Bronchial epithelial cell (primary cell): Measurements from ENCODE around the gene SETD1B. TPM values are rescaled to one million over a fixed set of nuclear protein-coding genes. Genes with fewer than 3 reads are reported as not detected.

Experiments used
- DNase-seq: peaks from one replicate; pipeline ENCODE4 v3.0.0-alpha.2; 2010; ENCODE audit warnings: low read depth
- FAIRE-seq: peaks from 2 replicates; lab custom pipeline; 2011; peaks lifted over from hg19 to GRCh38; lab: Jason Lieb, UNC
- H3K27me3 ChIP-seq: 2 replicates; pipeline ENCODE4 v1.5.1; 2011; ENCODE audit warnings: low read length; ENCODE audit not compliant: control insufficient read depth, insufficient read depth
- H3K36me3 ChIP-seq: 2 replicates; pipeline ENCODE4 v1.5.1; 2011; ENCODE audit warnings: low read length; ENCODE audit not compliant: control insufficient read depth, insufficient read depth
- H3K4me3 ChIP-seq: 2 replicates; pipeline ENCODE4 v1.5.1; 2011; ENCODE audit warnings: mild to moderate bottlenecking, low read depth, low read length, control low read depth
- total RNA-seq: library from RNA; depleted of rRNA; stranded (reverse); fragments of >200 nt; gene quantifications from 2 replicates; pipeline ENCODE4 v1.2.1, GENCODE V29; 2014
- TF ChIP-seq, protein P1 (sequence below): IDR thresholded peaks from 2 replicates; pipeline ENCODE4 v1.5.1; 2011; ENCODE audit warnings: mild to moderate bottlenecking, moderate library complexity, low read length, control low read depth, inconsistent platforms; ENCODE audit not compliant: insufficient read depth, severe bottlenecking

SETD1B gene
- total RNA-seq, 1 donor from 2014 or later: 1.8 TPM

DNA sequence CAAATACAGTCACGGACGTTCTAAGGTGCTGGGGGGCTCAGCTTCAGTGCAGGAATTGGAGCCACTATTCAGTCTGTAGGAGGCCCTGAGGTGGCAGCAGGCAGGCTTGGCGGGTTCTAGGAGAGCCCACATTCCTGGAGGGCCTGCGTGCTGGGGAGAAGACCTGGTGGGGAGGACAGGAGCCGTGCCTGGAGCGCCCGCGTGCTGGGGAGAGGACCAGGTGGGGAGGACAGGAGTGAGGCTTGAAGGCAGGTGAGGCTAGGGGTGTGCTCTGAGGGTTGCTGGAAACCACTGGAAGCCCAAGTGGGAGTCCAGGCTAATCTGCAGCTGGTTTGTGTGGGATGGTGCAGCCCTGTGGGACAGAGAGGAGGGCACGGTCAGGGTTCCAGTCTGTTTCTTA lies 33.4 kb upstream of the SETD1B start:
- Histone ChIP-seq H3K36me3 (no peaks in the 10 kb centered on the region), H3K4me3 (no peak overlapping the region), H3K27me3 (no peaks in the 10 kb centered on the region)
- TF ChIP-seq, protein P1, sequence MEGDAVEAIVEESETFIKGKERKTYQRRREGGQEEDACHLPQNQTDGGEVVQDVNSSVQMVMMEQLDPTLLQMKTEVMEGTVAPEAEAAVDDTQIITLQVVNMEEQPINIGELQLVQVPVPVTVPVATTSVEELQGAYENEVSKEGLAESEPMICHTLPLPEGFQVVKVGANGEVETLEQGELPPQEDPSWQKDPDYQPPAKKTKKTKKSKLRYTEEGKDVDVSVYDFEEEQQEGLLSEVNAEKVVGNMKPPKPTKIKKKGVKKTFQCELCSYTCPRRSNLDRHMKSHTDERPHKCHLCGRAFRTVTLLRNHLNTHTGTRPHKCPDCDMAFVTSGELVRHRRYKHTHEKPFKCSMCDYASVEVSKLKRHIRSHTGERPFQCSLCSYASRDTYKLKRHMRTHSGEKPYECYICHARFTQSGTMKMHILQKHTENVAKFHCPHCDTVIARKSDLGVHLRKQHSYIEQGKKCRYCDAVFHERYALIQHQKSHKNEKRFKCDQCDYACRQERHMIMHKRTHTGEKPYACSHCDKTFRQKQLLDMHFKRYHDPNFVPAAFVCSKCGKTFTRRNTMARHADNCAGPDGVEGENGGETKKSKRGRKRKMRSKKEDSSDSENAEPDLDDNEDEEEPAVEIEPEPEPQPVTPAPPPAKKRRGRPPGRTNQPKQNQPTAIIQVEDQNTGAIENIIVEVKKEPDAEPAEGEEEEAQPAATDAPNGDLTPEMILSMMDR: no peak
- no peak for FAIRE-seq
- DNase-seq: no peak

DNA sequence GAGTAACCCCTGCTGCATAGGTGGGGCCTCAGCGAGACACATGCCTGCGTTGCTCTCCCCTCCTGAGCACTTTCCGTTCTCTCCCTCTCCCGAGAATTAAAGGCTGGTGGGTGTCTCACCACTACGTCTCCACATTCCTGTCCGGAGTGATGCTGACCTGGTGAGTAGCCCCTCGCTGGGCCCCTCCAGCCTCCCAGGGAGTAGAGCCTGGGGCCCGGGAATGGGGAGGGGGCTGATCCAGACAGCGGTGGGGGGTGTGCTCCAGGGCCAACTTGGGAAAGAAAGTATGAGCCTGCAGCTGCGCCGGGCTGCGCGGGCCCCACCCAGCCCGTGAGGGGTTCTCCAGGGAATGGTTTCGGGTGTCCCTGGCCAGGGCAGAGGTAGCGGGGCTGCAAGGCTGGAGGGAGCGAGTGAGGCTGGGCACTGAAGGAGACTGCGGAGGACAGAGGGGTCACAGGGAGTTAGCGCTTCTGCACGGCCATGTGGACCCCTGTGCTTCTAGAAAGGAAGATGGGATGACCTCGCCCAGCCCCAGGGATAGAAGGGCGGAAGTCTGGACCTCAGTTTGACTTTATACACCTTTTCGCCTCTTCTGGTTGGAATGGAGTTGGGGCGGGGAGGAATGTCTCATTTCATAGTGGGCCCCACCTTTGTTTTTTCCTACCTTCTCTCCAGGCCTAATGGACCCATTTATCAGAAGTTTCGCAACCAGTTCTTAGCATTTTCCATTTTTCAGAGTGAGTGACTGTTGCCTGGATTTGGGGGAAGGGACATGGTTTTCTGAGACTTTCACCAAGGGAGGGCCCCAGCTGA lies 32.8 kb upstream of the SETD1B start:
- TF ChIP-seq, protein P1: no peak
- no peak for DNase-seq
- FAIRE-seq: no peak
- Histone ChIP-seq H3K27me3 (no peaks in the 10 kb centered on the region), H3K4me3 (no peak overlapping the region), H3K36me3 (no peaks in the 10 kb centered on the region)

- TF ChIP-seq, protein P1: peak; percentile 94
- H3K27me3 ChIP-seq: no peaks in the 10 kb centered on the region
- no peaks in the 10 kb centered on the region for H3K36me3 ChIP-seq
- DNase-seq: peak; percentile 70
- no peak overlapping the region for H3K4me3 ChIP-seq
- FAIRE-seq: no peak
These were observed 30.6 kb upstream of the SETD1B start for GRCh38 chr12:121773011-121773777.

GRCh38 chr12:121774968-121775474 lies 28.8 kb upstream of the SETD1B start:
- DNase-seq (no peak), FAIRE-seq (no peak)
- Histone ChIP-seq H3K36me3 (no peaks in the 10 kb centered on the region), H3K27me3 (no peaks in the 10 kb centered on the region), H3K4me3 (no peak overlapping the region)
- TF ChIP-seq, protein P1: no peak

DNA sequence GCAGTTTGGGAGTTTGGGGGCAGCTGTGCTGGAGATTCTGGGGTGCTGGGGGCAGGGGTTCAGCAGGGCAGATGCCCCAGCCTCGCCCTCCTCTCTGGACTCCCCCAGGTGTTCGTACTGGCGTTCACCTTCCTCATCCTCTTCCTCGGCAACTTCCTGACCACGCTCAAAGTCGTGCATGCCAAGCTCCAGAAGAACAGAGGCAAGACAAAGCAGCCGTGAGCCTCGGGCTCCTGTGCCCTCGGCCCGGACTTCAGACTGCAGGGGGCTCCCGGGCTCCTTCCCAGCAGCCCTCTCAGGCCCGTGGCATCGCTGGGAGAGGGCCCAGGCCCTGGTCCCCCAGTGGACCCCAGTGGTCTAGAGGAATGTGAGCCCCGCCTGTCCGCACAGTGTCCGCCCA lies 28.3 kb upstream of the SETD1B start:
- no peak overlapping the region for H3K4me3 ChIP-seq
- TF ChIP-seq, protein P1: no peak
- H3K27me3 ChIP-seq: no peaks in the 10 kb centered on the region
- FAIRE-seq (no peak), DNase-seq (no peak)
- peaks cover 2% of the 10 kb centered on the region for H3K36me3 ChIP-seq
